ENCODE results near the gene FSTL4.
"Not testable (repeated sequence)": the region's sequence is repeated elsewhere in the genome, so short reads cannot be mapped to it uniquely, and the experiment has no call there.

Gene FSTL4

GRCh38 chr5:133546500-133546899 is 65.8 kb downstream of the FSTL4 start:
- no peak for DNase-seq

- DNase-seq = no peak
These were observed 68.0 kb downstream of the FSTL4 start for GRCh38 chr5:133544346-133544745.

DNA sequence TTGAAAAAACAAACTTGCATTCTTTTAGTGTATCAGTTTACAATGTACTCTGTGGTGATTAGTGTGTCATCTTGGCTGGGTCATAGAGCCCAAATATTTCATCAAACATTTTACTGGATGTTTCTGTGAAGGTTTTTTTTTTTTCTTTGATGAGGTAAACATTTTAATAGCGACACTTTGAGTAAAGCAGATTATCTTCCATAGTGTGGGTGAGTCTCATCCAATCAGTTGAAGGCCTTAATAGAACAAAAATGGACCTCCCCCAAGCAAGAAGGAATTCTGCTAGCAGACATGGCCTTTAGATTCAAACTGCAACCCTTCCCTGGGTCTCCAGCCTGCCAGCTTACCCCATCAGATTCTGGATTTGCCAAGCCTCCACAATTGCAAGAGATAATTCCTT is 72.5 kb downstream of the FSTL4 start:
- DNase-seq = no peak

DNA sequence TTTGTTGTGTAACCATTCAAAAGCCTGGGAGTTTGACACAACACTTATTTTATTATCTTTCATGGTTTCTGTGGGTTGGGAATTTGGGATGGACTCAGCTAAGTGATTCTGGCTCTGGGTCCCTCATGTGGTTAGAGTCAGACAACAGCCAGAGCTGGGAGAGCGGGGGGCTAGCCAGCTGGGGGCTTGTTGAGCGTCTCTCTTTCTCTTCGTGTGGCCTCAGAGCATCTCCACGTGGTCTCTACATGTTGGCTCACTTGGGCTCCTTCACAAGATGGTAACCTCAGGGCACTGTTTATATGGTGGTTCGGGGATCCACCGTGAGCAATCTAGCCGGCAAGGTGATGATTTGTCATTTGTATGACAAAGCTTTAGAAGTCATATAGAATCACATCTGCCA is 73.6 kb downstream of the FSTL4 start:
- no peak for DNase-seq

GRCh38 chr5:133535241-133535929 is 77.0 kb downstream of the FSTL4 start:
- DNase-seq = not testable (repeated sequence)

GRCh38 chr5:133534566-133534965 is 77.8 kb downstream of the FSTL4 start:
- no peak for DNase-seq

GRCh38 chr5:133533541-133533940 is 78.8 kb downstream of the FSTL4 start:
- no peak for DNase-seq

- DNase-seq = no peak
These were observed 80.7 kb downstream of the FSTL4 start for GRCh38 chr5:133531594-133531993.

DNA sequence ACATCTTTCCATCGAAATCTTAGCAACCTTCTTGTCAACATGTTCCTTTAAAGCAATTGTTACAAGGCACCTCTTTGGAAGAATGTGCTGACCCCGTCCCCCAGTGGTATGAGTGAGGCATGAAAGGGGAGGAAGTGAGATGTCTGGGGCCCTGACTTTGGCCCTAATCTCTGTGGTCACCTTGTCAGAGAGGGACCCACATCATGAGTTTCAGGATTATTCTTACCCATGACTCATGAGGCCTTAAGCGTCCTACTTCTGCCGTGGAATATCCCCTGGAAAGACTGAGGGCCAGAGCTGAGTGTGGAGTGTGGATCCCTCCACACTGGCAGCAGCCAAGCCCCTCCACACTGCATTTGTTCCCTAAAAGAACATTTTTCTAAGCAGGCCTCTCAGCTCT is 81.2 kb downstream of the FSTL4 start:
- no peak for DNase-seq

DNA sequence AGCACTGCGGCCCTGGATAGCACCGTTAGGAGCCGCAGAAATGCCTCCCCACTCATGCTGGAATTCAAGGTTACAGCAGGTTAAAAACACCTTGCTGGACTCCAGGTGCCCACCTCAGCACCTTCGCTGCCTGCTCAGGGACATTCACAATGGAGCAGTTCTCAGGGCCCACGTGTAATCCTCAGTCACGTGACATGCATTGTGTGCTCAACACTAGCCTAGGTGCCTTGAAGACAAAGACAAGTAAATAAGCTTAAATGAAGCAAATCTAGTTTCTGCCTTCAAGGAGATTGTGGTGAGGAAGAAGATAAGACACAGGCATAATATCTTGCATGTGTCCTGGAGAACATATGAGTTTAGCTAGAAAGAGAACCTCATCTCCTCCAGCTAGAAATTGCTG is 82.1 kb downstream of the FSTL4 start:
- DNase-seq = no peak

- no peak for DNase-seq
These were observed 83.5 kb downstream of the FSTL4 start for GRCh38 chr5:133528841-133529240.

DNA sequence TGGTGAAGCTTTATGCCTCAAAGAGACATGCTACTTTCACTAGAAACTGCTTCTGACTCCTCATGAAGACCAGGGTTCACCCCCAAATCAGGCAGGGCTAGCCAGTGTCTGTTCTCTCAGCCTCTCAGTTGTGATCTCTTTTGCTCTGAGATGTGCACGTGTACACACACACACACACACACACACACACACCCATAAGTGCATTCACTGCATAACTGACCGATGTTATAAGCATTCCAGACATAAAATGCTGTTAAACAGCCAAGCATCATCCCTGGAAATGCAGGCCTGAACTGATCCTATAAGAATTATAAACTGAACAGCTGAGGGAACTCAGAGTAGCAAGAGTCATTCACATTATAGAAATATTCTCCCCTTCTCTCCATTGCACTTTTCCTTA is 85.0 kb downstream of the FSTL4 start:
- DNase-seq = no peak

GRCh38 chr5:133526368-133526767 is 86.0 kb downstream of the FSTL4 start:
- DNase-seq = no peak

DNA sequence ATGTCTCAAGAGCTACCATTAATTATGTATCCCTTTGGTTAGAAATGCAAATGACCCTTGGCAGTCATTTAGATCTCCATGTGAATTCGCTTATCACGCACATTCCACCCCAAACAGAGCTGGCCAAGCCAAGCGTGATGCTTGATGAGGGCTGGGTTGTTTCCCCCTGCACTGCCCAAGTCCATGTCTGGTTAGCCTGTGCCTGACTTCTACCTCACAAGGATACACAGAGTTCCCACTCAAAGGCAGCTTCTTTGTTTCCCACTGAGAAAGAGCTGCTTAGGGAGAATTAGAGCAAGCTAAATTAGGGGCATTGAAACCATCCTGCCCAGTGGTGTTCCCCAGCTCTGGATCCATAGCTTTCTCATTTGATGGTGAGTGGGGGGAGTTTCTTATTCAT is 87.2 kb downstream of the FSTL4 start:
- no peak for DNase-seq

- no peak for DNase-seq
These were observed 87.7 kb downstream of the FSTL4 start for GRCh38 chr5:133524666-133525065.

DNA sequence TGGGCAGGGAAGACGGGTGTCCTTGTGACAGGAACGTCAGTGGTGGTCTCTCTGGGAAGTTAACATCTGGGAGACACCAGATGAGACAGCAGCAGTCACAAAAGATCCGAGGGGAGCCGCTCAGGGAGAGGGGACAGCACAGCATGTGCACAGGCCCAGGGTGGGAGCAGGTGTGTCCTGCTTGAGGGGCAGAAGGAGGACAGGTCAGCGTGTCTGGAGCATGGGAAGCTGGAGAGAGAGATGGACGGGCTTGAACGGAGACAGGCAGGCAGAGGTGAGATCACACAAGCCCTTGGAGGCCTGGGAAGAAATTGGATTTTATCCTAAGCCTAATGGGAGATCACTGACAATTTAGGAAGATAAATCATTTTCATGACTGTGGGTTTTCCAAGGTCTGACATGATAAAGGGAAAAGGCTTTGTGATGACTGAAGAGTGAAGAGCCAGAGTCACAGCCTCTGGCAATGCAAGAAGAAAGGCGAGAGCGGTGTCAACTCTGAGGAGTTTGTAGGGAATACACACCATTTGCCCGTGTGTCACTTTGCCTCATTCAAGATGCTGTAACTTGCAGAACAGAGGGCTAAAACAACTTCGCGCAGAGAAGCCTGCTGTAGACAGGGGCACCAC is 88.3 kb downstream of the FSTL4 start:
- DNase-seq = no peak

GRCh38 chr5:133523013-133523658 is 89.2 kb downstream of the FSTL4 start:
- no peak for DNase-seq

GRCh38 chr5:133521801-133522200 is 90.5 kb downstream of the FSTL4 start:
- DNase-seq = no peak

DNA sequence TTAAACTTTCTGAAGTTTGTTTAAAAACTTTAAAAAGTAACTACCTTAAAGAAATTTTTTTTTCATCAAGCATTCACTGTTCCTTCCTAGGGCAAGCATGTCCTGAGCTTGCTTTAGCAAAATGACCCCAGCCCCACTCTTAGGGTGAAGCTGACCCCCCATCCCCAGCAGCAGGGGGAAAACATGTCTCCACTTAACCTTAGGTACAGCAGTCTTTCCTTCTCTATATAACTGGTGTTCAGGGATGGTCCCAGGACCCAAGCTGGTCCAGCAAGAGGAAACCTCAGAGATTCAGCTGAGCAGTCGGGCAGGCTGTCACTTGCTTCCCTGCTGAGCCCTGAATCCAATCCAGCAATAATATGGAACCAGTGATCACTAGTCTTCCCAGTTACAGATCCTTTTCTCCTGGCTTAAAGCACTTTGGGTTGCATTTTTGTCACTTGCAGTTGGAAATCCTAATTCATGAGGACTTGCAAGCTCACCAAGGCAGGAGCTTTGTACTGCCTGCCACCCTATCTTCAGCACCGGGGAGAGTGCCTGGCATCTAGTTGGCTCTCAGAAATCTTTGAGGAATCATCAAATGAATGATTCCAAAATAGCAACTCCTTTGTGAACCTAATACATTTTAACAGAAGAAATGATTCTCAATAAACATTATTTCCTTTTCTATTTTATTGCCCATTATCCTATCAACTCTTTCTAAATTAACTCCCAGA is 91.2 kb downstream of the FSTL4 start:
- DNase-seq = no peak

GRCh38 chr5:133520062-133520461 is 92.3 kb downstream of the FSTL4 start:
- no peak for DNase-seq

DNA sequence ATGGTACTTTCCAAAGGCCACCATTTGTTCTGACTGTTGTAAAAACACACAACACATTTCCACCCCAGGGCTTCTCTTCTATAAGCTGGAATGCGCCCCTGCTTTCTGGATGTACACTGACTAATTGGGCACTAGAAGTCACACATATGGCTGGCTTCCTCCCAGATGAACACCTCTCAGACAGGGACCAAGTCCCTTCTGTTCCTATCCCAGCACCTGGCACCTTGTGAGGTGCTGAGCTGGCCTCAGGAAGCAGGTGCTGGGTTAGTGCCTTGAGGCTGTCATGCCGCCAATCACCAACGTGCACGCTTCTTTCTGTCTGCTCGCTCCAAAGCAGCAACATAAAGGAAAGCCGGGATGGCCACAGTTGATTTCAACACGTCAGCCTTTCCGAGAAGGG is 93.2 kb downstream of the FSTL4 start:
- no peak for DNase-seq

- no peak for DNase-seq
These were observed 97.9 kb downstream of the FSTL4 start for GRCh38 chr5:133514456-133514855.

DNA sequence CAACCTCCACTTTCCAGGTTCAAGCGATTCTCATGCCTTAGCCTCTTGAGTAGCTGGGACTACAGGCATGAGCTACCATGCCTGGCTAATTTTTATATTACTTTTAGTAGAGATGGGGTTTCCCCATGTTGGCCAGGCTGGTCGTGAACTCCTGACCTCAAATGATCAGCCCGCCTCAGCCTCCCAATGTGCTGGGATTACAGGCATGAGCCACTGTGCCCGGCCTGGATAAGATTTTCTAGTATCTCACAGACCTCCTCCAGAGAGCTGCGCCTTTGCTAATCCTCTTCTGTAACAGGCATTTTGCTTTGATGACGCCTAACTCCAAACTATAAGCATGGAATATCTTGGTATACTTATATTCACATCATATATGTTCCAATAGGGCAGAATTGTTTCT is 99.4 kb downstream of the FSTL4 start:
- no peak for DNase-seq

Measured in NCI-H1436 treated with DMSO at 0.1 percent for 48 hours (cell line).